ENCODE data around the gene CCR5AS.

- no peak for TF ChIP-seq SUZ12 (IDR thresholded peaks at IDR 0.05; ENCODE audit: extremely low read depth, insufficient read depth, insufficient read length)
- no peak for TF ChIP-seq YY1 (IDR thresholded peaks at IDR 0.05; ENCODE audit: insufficient read depth, insufficient read length)
- no peak for TF ChIP-seq ZNF274 (IDR thresholded peaks at IDR 0.05; ENCODE audit: low read depth, low read length)
Measured at GRCh38 chr3:46413951-46414350, 7.1 kb upstream of the CCR5AS start.
